Mucosa of gallbladder (tissue), 1 donor: Measurements from ENCODE around the gene ZEB2. TPM values are rescaled to one million over a fixed set of nuclear protein-coding genes. Genes with fewer than 3 reads are reported as not detected.
A peak's percentile ranks its signal among the peaks of the same experiment; 100 is the strongest.

Source experiments
- DNase-seq: peaks from one replicate; pipeline ENCODE4 v3.0.0-alpha.2; 2020; ENCODE audit warnings: low spot score
- total RNA-seq: library from RNA; stranded (reverse); gene quantifications from one replicate; pipeline ENCODE4 v1.2.1, GENCODE V29; 2021
- donor health status: DM: no; HTN: no; CAD: no.

ZEB2 gene
- total RNA-seq, result 91.0 TPM

GRCh38 chr2:144519934-144520731 is at the start of gene ZEB2:
TSS of gene ZEB2 (minus strand) at chr2:144520119. CDS start at chr2:144517350, 2,769 bp downstream.
- DNase-seq, result peak; percentile 67

- DNase-seq, result no peak
These were observed 47.8 kb upstream of the ZEB2 start for GRCh38 chr2:144567745-144568144.

GRCh38 chr2:144566448-144566847 is 46.5 kb upstream of the ZEB2 start:
- DNase-seq, result no peak

GRCh38 chr2:144560251-144560650 is 40.3 kb upstream of the ZEB2 start:
- no peak for DNase-seq

- DNase-seq, result no peak
These were observed 39.8 kb upstream of the ZEB2 start for GRCh38 chr2:144559681-144560080.

GRCh38 chr2:144559242-144559641 is 39.3 kb upstream of the ZEB2 start:
- DNase-seq, result no peak

- DNase-seq, result no peak
These were observed 34.7 kb upstream of the ZEB2 start for GRCh38 chr2:144554492-144555210.

- DNase-seq, result no peak
These were observed 33.5 kb upstream of the ZEB2 start for GRCh38 chr2:144553379-144553778.

GRCh38 chr2:144552821-144553220 is 32.9 kb upstream of the ZEB2 start:
- no peak for DNase-seq

- DNase-seq, result no peak
These were observed 31.0 kb upstream of the ZEB2 start for GRCh38 chr2:144550911-144551310.

- no peak for DNase-seq
These were observed 30.2 kb upstream of the ZEB2 start for GRCh38 chr2:144550084-144550483.

GRCh38 chr2:144548532-144549191 is 28.7 kb upstream of the ZEB2 start:
- no peak for DNase-seq

GRCh38 chr2:144548088-144548487 is 28.2 kb upstream of the ZEB2 start:
- no peak for DNase-seq

- no peak for DNase-seq
These were observed 27.6 kb upstream of the ZEB2 start for GRCh38 chr2:144547494-144547893.

- DNase-seq, result no peak
These were observed 27.0 kb upstream of the ZEB2 start for GRCh38 chr2:144546933-144547332.

GRCh38 chr2:144545787-144546186 is 25.9 kb upstream of the ZEB2 start:
- no peak for DNase-seq

GRCh38 chr2:144544053-144544452 is 24.1 kb upstream of the ZEB2 start:
- no peak for DNase-seq

GRCh38 chr2:144541396-144541795 is 21.5 kb upstream of the ZEB2 start:
- DNase-seq, result no peak

GRCh38 chr2:144539289-144539782 is 19.4 kb upstream of the ZEB2 start:
- DNase-seq, result no peak

- no peak for DNase-seq
These were observed 15.4 kb upstream of the ZEB2 start for GRCh38 chr2:144535300-144535699.

- no peak for DNase-seq
These were observed 13.3 kb upstream of the ZEB2 start for GRCh38 chr2:144533221-144533620.

GRCh38 chr2:144530596-144530995 is 10.7 kb upstream of the ZEB2 start:
- DNase-seq, result no peak

- no peak for DNase-seq
These were observed 9.9 kb upstream of the ZEB2 start for GRCh38 chr2:144529841-144530240.
